Measurements from ENCODE around the gene IL17A.

The IL17A gene

DNA sequence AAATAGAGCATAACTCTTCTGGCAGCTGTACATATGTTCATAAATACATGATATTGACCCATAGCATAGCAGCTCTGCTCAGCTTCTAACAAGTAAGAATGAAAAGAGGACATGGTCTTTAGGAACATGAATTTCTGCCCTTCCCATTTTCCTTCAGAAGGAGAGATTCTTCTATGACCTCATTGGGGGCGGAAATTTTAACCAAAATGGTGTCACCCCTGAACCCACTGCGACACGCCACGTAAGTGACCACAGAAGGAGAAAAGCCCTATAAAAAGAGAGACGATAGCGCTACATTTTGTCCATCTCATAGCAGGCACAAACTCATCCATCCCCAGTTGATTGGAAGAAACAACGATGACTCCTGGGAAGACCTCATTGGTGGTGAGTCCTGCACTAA lies at the start of gene IL17A:
TSS of gene IL17A (plus strand) at position 301 of the 400 bp plus-strand sequence. CDS start at position 358, 57 bp downstream.
- DNase-seq: no peak

GRCh38 chr6:52136934-52137467 lies 49.2 kb upstream of the IL17A start:
- no peak for DNase-seq

- no peak for DNase-seq
These were observed 47.9 kb upstream of the IL17A start for GRCh38 chr6:52138284-52138683.

GRCh38 chr6:52139985-52140680 lies 46.0 kb upstream of the IL17A start:
- no peak for DNase-seq

GRCh38 chr6:52141596-52141995 lies 44.6 kb upstream of the IL17A start:
- DNase-seq: no peak

GRCh38 chr6:52142556-52142955 lies 43.6 kb upstream of the IL17A start:
- DNase-seq: no peak

GRCh38 chr6:52143551-52143950 lies 42.6 kb upstream of the IL17A start:
- no peak for DNase-seq

DNA sequence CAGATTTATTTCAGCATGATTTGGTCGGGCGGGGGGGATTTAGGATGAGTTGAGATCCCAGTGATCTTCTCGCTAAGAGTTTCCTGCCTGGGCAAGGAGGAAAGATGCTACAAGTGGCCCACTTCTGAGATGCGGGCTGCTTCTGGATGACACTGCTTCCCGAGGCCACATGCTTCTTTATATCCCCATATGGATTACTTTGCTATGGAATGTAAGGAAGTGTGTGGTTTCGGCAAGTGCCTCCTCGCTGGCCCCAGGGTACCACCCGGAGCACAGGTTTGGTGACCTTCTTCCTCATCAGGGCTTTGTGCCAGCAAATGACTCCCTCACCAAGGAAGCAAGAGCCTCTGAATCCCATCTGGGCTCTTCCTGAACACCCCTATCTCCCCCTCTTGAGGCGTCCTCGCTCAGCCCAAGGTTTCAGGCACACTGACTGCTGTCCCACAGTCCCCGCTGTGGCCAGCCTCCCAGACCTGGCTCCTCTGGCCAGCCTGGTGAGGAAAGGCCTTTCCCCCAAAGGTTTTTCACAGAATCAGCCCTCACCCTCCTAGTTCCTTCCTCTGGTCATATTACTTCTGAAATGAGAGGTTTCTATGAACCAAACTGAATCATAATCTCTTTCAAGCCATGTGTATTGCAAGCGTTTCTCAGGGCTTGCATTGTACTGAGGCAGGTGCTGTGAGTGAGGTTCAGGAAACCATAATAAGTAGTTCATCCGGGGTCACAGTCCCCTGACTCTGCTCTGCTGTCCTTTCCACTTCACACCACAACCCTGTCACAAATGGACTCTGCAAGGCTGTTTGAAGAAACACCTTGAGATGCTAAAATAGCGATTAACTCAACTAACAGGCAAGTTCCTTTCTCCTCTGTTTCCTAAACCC lies 41.7 kb upstream of the IL17A start:
- no peak for DNase-seq

- no peak for DNase-seq
These were observed 39.2 kb upstream of the IL17A start for GRCh38 chr6:52146851-52147445.

DNA sequence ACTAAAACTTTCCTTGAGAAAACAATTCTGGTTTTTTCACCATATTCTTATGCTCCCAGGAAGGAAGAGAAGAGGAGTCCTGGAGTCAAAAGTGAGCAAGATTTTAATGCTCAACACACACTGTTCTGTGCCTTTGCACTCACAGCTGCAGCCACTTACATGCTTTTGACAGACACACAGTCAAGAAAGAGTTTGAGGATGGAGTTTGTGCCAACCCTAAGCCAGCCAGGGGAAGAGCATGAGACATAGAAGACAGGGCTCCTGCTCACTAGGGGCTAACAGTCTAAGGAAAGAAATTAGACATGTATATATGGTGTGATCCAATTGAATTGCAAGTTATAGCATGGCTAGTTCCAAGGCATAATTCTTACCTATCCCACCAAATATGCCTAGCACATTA lies 37.1 kb upstream of the IL17A start:
- DNase-seq: no peak

GRCh38 chr6:52149949-52150348 lies 36.2 kb upstream of the IL17A start:
- DNase-seq: no peak

GRCh38 chr6:52152070-52152423 lies 34.1 kb upstream of the IL17A start:
- DNase-seq: no peak

DNA sequence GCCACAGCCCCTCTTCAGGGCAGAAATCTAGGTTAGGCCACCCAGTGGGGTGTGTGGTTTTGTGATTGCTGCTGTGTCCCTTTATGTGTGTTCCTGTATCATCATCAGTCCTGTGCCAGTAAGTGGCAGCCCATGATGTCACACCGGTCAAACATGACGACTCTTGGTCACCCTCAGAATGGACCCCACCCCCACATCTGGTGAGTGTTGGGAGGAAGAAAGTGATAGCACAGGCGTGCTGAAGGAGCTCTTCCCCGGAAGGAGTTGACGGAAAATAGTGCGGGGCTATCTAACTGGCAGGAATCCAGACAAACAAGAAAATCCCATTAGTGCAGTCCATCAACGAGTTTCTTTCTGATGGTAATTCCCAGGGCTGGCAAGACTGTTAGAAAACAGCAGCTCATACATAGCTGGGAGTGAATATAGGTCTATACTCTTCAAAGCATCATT lies 33.4 kb upstream of the IL17A start:
- no peak for DNase-seq

GRCh38 chr6:52154381-52154780 lies 31.8 kb upstream of the IL17A start:
- no peak for DNase-seq

DNA sequence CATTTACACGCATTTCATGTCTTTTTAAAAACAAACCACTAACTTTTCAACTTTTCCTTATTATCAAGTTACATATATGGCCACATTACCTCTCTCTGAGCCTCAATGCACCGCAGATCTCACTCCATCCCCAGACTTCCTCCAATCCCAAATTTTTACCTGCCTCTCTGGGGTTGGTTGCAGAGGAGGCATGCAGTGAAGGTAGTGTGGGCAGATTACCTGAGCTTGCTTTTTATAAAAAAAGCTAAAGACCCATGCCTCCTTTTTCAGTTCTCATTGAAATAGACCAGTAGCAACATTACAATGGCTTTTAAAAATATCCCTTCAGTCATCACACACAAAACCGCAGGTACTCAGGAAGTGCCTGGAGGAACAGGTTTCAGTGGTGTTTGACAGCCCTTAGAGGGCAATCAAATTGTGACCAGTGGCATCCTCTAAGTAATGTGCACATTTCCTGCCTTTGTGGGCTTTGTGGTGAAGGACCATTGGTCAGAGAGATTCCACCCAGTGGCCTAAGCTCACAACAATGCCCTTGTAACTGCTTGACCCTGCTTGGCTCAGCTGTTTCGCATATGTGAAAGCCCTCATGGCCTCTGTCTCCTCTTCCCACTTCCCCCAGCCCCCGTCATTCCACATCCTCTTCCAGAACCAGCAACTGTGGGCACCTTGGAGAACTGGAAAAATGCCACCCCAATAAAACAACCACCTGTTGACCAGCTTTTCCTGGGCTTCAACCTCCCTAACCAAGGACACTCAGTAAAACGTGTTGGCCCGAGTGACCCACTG lies 30.2 kb upstream of the IL17A start:
- DNase-seq: no peak

GRCh38 chr6:52157301-52157941 lies 28.8 kb upstream of the IL17A start:
- no peak for DNase-seq

DNA sequence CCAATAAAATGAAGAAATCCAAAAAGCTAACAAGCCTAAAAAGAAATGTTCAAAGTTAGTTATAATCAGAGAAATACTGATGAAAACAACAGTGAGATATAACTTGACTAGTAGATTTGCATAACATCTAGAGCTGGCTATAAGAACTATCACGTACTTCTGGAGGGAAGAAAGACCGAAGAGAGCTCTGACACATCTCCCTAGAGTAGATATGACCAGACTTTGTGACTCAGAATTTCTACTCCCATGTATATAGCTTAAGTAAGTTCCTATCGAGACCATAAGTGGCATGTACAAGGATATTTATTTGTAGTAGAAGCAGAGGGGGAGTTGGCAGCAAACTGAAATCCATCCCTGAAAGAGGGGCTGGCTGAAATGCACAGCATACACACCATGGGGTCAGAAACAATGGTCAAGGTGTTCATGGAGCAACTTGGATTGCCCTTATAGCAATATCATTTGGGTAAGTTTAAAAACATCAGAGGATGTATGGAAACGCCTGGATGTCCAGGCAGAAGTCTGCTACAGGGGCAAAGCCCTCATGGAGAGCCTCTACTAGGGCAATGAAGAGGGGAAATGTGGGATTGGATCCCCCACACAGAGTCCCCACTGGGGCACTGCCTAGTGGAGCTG lies 25.6 kb upstream of the IL17A start:
- DNase-seq: no peak

GRCh38 chr6:52161689-52162438 lies 24.3 kb upstream of the IL17A start:
- no peak for DNase-seq

DNA sequence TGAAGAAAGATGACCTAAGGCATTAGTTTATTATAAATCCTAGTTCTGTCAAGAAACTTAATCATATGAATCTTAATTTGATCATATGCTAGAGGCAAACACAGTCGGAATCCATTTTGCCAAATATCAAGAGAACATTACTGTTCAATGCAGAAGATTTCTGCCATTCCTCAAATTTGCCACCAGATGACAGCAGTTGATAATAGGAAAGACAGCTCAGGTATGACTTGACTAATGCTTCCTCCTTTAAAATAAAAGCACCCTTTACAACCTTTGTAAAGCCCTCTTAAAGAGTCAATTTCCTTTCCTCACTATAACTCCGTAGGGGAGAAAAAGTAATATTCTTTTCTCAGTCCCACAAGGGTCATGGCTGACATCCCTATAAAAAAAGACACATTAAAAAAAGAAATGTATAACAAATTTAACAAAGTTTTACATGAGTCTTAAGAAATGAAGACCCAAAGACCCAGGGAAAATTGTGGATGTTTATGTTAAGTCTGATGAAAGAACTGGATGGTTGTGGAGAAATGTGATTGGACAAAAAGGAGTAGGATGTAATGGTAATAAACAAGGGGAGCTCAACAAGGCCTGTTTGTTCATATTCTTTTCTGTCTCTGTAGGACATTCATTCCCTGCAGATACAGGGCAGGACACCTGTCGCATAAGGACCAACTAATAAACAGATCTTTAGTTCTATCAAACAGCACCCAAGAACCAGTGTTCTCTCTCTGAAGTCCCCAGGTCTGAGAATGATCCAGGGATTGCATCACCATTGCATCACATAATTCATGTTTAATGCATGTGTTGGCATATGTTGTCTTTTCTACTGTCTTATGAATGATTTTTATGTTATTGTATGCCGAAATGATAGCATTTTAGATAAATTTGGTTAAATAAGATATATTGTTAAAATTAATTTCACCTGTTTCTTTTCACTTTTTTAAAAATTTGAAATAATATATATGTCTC lies 23.0 kb upstream of the IL17A start:
- DNase-seq: peak; percentile 14

Measured in NCI-H1417 treated with DMSO at 0.1 percent for 48 hours (cell line).